GM18526 (cell line): ENCODE data around the gene ELOVL1.

Source experiments
- POLR2A ChIP-seq: IDR thresholded peaks from 3 replicates; pipeline ENCODE4 v1.6.1; 2011; ENCODE audit not compliant: insufficient read length; ENCODE audit errors: extremely low read depth

The ELOVL1 gene

GRCh38 chr1:43363283-43363934 lies 4.4 kb downstream of the ELOVL1 start:
- TF ChIP-seq POLR2A: no peak

DNA sequence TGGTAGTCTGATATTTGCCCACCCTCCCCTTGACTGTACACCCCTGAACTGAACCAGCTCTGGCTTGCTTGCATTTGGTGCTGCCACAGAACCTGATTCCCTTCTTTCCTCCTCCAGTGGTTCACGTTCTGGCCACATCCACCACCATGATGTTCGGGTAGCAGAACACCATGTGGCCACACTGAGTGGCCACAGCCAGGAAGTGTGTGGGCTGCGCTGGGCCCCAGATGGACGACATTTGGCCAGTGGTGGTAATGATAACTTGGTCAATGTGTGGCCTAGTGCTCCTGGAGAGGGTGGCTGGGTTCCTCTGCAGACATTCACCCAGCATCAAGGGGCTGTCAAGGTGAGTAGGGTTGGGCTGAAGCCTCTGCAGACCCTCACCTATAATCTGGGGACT lies 7.2 kb downstream of the ELOVL1 start:
- TF ChIP-seq POLR2A: no peak

DNA sequence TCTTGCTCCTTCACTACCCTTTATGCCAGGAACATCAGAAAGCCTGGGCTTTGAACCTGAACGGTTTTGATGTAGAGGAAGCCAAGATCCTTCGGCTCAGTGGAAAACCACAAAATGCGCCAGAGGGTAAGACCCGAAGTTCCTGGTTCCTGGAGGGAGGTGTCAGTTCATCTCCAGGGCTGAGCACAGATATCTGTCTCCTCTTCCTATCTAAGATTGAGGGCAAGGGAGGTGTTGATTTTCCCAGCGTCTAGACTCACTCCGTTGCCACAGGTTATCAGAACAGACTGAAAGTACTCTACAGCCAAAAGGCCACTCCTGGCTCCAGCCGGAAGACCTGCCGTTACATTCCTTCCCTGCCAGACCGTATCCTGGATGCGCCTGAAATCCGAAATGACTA lies 8.1 kb downstream of the ELOVL1 start:
- TF ChIP-seq POLR2A: no peak

DNA sequence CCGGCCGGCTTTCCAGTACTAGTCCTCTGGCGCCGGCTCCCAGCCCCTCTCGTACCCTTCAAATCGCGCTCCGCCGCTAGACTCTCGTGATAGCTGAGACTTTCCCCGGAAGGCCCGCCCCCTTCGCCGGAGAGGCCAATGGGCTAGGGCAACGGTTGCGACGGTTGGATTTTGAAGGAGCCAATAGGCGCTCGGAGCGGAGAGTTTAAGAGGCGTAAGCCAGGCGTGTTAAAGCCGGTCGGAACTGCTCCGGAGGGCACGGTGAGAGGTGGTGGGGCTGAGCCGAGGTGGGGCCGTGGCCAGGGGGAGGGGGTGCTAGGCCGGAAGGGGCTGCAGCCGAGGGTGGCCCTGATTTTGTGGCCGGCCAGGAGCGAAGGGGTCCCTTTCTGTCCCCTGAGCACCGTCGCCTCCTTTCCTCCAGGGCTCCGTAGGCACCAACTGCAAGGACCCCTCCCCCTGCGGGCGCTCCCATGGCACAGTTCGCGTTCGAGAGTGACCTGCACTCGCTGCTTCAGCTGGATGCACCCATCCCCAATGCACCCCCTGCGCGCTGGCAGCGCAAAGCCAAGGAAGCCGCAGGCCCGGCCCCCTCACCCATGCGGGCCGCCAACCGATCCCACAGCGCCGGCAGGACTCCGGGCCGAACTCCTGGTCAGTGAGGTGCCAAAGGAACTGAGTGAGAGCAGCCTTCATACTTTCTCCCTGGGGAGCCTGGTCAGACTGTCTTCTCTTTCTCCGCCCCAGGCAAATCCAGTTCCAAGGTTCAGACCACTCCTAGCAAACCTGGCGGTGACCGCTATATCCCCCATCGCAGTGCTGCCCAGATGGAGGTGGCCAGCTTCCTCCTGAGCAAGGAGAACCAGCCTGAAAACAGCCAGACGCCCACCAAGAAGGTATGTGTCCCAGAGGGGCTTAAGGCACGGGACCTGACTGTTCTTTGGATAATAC lies 8.8 kb downstream of the ELOVL1 start, which contains the start of gene CDC20:
Gene CDC20 (plus strand): TSS at position 236 of the 948 bp plus-strand sequence. CDS start 235 bp downstream, at position 471.
- peak; percentile 75 for TF ChIP-seq POLR2A

- peak; percentile 52 for TF ChIP-seq POLR2A
These were observed 9.6 kb downstream of the ELOVL1 start for GRCh38 chr1:43358121-43358745.

DNA sequence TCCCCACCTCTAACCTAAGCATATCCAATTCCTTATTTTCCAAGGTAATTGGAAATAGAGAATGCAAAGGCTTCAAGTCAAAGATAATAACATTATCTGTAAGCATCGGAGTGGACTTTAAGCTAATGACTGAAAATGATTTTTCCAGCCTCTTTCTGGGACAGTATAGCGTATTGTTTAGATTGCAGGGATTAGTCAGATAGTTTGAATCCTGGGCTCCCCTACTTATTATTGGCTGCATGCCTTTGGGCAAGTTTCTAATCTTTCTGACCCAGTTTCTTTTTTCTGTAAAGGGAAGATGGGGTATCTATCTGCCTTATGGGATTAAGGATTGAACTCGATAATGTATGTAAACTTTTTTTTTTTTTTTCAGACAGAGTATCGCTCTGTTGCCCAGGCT lies 10.6 kb downstream of the ELOVL1 start:
- no peak for TF ChIP-seq POLR2A

DNA sequence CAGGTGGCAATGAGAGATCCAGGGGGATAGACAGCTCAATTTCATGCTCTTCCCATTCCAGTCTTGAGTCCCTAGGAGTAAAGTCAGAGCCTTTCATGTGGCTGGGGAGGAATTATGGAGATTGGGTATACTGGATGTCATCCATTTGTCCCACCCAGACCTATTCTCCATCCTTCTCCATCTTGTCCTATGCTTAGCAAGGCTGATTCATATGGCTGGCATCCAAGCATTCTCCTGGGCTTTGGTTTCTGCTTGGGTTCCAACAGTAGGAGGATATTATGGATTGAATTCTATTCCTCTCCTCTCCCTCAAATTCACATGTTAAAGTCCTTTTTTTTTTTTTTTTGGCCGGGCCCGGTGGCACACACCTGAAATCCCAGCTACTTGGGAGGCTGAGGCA lies 12.9 kb downstream of the ELOVL1 start:
- TF ChIP-seq POLR2A: no peak

GRCh38 chr1:43354471-43354870 lies 13.3 kb downstream of the ELOVL1 start:
- no peak for TF ChIP-seq POLR2A

- no peak for TF ChIP-seq POLR2A
These were observed 14.9 kb downstream of the ELOVL1 start for GRCh38 chr1:43352881-43353280.

DNA sequence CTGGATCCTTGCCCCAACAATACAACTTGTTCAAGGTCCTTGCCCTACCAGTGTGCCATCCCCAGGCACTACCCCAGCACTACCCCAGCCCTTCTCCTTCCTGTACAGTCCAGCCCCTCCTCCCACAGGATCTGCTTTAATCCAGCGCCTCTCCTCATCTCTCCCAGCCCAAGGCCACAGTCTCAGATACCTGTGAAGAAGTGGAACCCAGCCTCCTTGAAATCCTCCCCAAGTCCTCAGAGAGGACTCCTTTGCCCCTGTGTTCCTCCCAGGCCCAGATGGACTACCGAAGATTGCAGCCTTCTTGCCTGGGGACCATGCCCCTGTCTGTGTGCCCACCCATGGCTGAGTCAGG lies 15.5 kb downstream of the ELOVL1 start:
- no peak for TF ChIP-seq POLR2A

DNA sequence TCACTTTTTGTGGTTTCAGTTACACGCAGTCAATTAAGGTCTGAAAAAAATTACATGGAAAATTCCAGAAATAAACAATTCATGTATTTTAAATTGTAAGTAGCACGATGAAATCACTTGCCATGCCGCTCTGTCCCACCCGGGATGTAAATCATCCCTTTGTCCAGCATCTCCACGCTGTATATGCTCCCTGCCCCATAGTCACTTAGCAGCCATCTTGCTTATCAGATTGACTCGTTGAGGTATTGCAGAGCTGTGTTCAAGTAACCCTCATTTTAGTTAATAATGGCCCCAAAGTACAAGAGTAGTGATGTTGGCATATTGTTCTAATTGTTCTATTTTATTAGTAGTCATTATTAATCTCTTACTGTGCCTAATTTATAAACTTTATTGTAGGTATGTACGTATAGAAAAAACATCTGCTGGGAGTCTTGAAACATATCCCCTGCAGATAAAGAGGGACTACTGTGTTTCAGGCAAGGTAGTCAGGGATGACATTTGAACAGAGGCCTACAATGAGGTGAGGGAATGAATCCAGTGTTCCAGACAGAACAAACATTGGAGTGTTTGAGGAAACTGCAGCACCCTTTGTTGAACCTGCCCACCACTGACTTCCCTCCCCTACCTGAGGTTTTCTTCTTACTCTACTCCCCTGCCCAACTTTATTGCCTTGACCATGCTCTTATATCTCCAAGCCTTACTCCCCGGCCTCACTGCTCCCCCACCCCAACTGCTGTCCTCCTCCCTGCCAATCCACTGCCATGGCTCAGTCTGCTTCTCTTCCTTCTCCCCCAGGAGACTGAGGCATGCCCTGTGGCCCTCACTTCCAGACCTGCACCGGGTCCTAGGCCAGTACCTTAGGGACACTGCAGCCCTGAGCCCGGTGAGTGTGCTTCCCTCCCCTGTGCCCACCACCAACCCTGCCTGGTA lies 16.1 kb downstream of the ELOVL1 start:
- TF ChIP-seq POLR2A: no peak

DNA sequence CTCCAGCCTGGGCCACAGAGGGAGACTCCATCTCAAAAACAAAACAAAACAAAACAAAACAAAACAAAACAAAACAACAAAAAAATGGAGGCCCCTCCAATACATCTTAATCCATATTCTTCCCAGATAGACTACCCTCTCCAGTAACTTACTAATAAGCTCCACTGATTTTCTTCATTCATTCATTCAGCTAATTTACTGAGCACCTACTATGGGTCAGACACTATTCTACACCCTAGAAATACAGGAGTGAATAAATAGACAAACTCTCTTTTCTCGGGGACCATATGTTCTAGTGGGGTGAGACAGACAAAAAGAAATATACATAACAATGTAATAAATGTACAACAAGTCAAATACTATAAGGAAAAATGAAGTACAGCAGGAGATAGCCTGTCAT lies 16.8 kb downstream of the ELOVL1 start:
- no peak for TF ChIP-seq POLR2A

DNA sequence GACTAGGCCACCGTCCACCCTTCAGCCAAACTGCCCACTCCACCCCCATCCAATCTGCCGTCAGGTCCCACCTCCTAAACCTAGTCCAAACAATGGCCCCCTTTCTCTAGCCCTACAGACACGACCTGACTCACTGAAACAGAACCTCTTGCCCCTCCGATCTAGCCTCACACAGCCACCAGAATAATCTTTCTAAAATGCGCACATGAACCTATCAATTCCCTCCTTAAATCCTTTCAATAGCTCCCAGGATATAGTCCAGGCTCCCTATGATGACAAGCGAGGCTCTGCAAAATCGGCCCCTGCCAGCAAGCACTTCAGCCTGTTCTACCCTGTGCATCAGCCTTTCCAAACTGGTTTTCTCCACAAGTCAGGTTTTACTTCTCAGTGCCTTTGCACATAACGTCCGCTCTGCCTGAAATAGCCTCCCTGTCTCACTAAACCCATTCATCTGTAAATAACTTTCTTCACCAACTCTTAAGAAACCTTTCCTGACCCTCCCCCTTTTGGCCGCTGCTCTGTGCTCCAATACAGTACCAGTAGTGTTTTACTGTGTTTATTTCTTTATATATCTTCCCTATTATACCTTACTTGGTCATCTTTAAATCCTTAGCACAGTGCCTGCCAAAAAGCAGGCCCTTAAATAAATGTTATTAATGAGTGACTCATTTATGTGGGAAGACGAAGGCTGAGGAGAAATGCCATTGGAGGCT lies 18.1 kb downstream of the ELOVL1 start:
- TF ChIP-seq POLR2A: no peak

DNA sequence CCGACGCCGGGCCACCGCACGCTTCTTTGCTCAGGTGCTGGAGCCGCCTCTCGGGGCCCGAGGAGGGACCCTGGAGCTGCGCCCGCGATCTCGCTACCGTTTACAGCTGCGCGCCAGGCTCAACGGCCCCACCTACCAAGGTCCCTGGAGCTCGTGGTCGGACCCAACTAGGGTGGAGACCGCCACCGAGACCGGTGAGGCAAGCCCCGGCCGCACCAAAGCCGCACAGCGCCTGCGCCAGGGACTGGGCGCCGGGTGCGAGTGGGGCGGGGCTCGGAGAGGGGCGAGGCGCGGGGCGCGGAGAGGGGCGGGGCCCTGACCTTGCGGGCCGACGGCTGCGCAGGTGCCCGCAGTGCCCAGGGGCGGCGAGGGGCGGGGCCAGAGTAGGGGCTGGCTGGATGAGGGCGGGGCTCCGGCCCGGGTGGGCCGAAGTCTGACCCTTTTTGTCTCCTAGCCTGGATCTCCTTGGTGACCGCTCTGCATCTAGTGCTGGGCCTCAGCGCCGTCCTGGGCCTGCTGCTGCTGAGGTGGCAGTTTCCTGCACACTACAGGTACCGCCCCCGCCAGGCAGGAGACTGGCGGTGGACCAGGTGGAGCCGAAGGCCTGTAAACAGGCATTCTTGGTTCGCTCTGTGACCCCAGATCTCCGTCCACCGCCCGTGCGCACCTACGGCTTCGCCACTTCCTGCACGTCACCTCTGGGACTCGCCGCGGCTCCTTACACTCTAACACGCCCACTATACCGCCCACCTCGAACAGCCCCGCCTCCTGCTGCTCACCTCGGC lies 18.8 kb downstream of the ELOVL1 start:
- TF ChIP-seq POLR2A: peak; percentile 35

GRCh38 chr1:43348343-43348808 lies 19.4 kb downstream of the ELOVL1 start:
- TF ChIP-seq POLR2A: no peak
